SK-N-MC (cell line): ENCODE results near the gene HKDC1.

Experiments used
- EZH2 ChIP-seq: fragments of 200-600 bp; sonication (generic); IDR thresholded peaks from one replicate; pipeline ENCODE4 v1.6.1; 2017; ENCODE audit warnings: antibody characterized with exemption
- POLR2AphosphoS5 ChIP-seq: IDR thresholded peaks from 2 replicates; pipeline ENCODE4 v1.6.1; 2012; ENCODE audit warnings: mild to moderate bottlenecking, low read depth, low read length, borderline replicate concordance

DNA sequence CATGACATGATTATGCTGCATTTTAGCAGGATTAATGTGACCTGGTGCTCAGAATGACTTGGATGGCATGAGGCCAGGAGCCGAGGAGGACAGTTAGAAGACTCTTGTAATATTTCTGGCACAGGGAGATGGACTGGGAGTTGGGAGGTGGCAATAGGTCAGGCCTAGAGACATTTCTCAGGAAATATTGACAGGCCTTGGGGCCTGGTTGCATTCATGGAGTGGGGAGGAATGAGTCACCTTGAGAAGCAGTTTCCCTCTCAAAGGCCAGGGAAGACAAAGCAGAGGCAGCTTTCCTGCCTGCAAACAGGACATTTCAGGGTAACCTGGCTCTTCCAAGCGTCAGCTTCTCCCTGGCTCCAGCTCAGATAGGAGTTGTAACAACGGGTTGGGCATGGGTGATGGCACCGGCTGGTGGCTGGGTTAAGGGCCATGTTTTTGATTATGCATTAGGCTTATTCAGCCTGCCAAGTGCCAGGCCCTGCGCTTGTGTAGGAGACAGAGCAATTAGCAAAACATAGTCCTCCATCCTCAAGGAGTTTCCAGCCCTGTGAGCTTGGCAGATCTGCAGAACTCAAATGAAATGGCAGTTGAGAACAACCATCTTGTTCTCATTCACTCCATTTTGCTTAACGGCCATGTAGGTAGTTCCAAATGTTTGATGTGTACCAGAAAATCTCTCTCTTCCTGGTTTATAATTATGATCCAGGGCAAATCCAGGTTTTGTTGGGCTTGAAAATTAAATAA lies 96.4 kb downstream of the HKDC1 start:
- TF ChIP-seq POLR2AphosphoS5 (no peak), EZH2 (no peak)
